Gastrocnemius medialis (tissue), 4 donors: ENCODE results near the gene CASP14. TPM values are rescaled to one million over a fixed set of nuclear protein-coding genes. Genes with fewer than 3 reads are reported as not detected.
"Not testable (repeated sequence)": the region's sequence is repeated elsewhere in the genome, so short reads cannot be mapped to it uniquely, and the experiment has no call there.

Source experiments
- ATAC-seq, 2 donors: fragments of 150-250 bp; one replicate each; pipeline ENCODE4 v1.9.1; 2016
- DNase-seq, 2 donors: peaks; one replicate each; pipeline ENCODE4 v3.0.0-alpha.2; 2019
- H3K27ac ChIP-seq, 4 donors: fragments of 200-600 bp; sonication (generic); 1 replicate in 1 of 4; 2 replicates in 3 of 4; pipeline ENCODE4 v1.5.1; 2016 to 2018; ENCODE audit warnings: mild to moderate bottlenecking in 2 of 4, moderate library complexity in 1 of 4
- H3K27me3 ChIP-seq, 3 donors: fragments of 200-600 bp; sonication (generic) in 2 of 3; 1 replicate in 1 of 3; 2 replicates in 2 of 3; pipeline versions ENCODE4 v1.5.1 to v1.6.0; 2016 to 2019; ENCODE audit warnings: mild to moderate bottlenecking in 1 of 3, moderate library complexity in 1 of 3
- H3K36me3 ChIP-seq, 2 donors: fragments of 200-600 bp; sonication (generic) in 1 of 2; one replicate each; pipeline ENCODE4 v1.5.1; 2017 to 2018
- H3K4me1 ChIP-seq, 2 donors: fragments of 200-600 bp; sonication (generic) in 1 of 2; one replicate each; pipeline ENCODE4 v1.5.1; 2016 to 2017; ENCODE audit warnings: mild to moderate bottlenecking in 2 of 2
- H3K4me3 ChIP-seq, 4 donors: fragments of 200-600 bp; sonication (generic) in 3 of 4; 1 replicate in 1 of 4; 2 replicates in 3 of 4; pipeline ENCODE4 v1.5.1; 2016 to 2019; ENCODE audit warnings: mild to moderate bottlenecking in 2 of 4
- H3K9me3 ChIP-seq, 3 donors: fragments of 200-600 bp; sonication (generic) in 2 of 3; 1 replicate in 1 of 3; 2 replicates in 2 of 3; pipeline ENCODE4 v1.5.1; 2016 to 2019
- CTCF ChIP-seq, 5 experiments: fragments of 450-650 bp in 3 of 5; fragments of 200-600 bp in 2 of 5; sonication (generic) in 2 of 5; IDR thresholded peaks in 4 of 5; conservative IDR thresholded peaks in 1 of 5; 1 replicate in 4 of 5; 2 replicates in 1 of 5; pipeline ENCODE4 v1.5.1; 2016 to 2019; ENCODE audit warnings: antibody characterized with exemption in 5 of 5, mild to moderate bottlenecking in 3 of 5, moderate library complexity in 3 of 5
- POLR2A ChIP-seq, 2 donors: fragments of 450-650 bp; IDR thresholded peaks; one replicate each; pipeline ENCODE4 v1.6.1; 2017; ENCODE audit warnings: antibody characterized with exemption in 2 of 2, mild to moderate bottlenecking in 2 of 2, moderate library complexity in 2 of 2
- in situ Hi-C, 4 donors: fragments of 200-750 bp; cut with MboI; loops; one replicate each; pipeline versions ENCODE4 v1.15.0 to v1.8.0; 2017; ENCODE audit warnings: low sequenced_read_pairs in 4 of 4
- intact Hi-C: fragments of 100-400 bp; cut with DNase I; formaldehyde crosslinking; loops from one replicate; pipeline ENCODE4 v1.15.1; 2023; ENCODE audit warnings: low total_unique reads
- total RNA-seq, 4 donors: library from RNA; depleted of rRNA; stranded (reverse); fragments of >200 nt; gene quantifications; one replicate each; pipeline versions ENCODE4 v1.1.0 to v1.2.3, GENCODE V29; 2016

CASP14 gene
- total RNA-seq, 4 donors from 2014 or later: not detected

- no peaks in the 10 kb centered on the region for H3K27me3 ChIP-seq
- H3K4me1 ChIP-seq: no peaks in the 10 kb centered on the region
- no peak for TF ChIP-seq POLR2A (IDR thresholded peaks at IDR 0.05)
- TF ChIP-seq CTCF (IDR thresholded peaks at IDR 0.05 in 4 of 5, conservative IDR thresholded peaks at IDR 0.05 in 1 of 5): no peak
- H3K36me3 ChIP-seq: no peaks in the 10 kb centered on the region
- in situ Hi-C loops (no loop called here), intact Hi-C loops (no loop called here)
- H3K27ac ChIP-seq: no peak overlapping the region
- DNase-seq (no peak), ATAC-seq (no peak)
- H3K4me3 ChIP-seq: no peak overlapping the region
- no peaks in the 10 kb centered on the region for H3K9me3 ChIP-seq
Observed at GRCh38 chr19:15045506-15045905, 3.8 kb upstream of the CASP14 start.

- Histone ChIP-seq H3K4me1 (no peaks in the 10 kb centered on the region), H3K4me3 (no peak overlapping the region), H3K9me3 (no peaks in the 10 kb centered on the region), H3K36me3 (no peaks in the 10 kb centered on the region), H3K27me3 (no peaks in the 10 kb centered on the region), H3K27ac (no peak overlapping the region)
- DNase-seq: no peak
- no peak for TF ChIP-seq POLR2A (IDR thresholded peaks at IDR 0.05)
- no peak for TF ChIP-seq CTCF (IDR thresholded peaks at IDR 0.05 in 4 of 5, conservative IDR thresholded peaks at IDR 0.05 in 1 of 5)
- ATAC-seq: no peak
- in situ Hi-C loops (no loop called here), intact Hi-C loops (no loop called here)
Observed at GRCh38 chr19:15047680-15048079, 1.6 kb upstream of the CASP14 start.

- no peak overlapping the region for H3K27ac ChIP-seq
- H3K4me1 ChIP-seq: no peaks in the 10 kb centered on the region
- in situ Hi-C loops (no loop called here), intact Hi-C loops (no loop called here)
- H3K36me3 ChIP-seq: no peaks in the 10 kb centered on the region
- DNase-seq (no peak), ATAC-seq (no peak)
- no peaks in the 10 kb centered on the region for H3K9me3 ChIP-seq
- no peaks in the 10 kb centered on the region for H3K27me3 ChIP-seq
- no peak for TF ChIP-seq CTCF (IDR thresholded peaks at IDR 0.05 in 4 of 5, conservative IDR thresholded peaks at IDR 0.05 in 1 of 5)
- TF ChIP-seq POLR2A (IDR thresholded peaks at IDR 0.05): no peak
- no peak overlapping the region for H3K4me3 ChIP-seq
Observed at GRCh38 chr19:15048128-15048527, 1.2 kb upstream of the CASP14 start.

- Histone ChIP-seq H3K27ac (no peak overlapping the region), H3K4me3 (no peak overlapping the region), H3K27me3 (no peaks in the 10 kb centered on the region), H3K9me3 (no peaks in the 10 kb centered on the region), H3K36me3 (no peaks in the 10 kb centered on the region), H3K4me1 (no peaks in the 10 kb centered on the region)
- TF ChIP-seq CTCF (IDR thresholded peaks at IDR 0.05 in 4 of 5, conservative IDR thresholded peaks at IDR 0.05 in 1 of 5) (no peak), POLR2A (IDR thresholded peaks at IDR 0.05) (no peak)
- in situ Hi-C loops: no loop called here
- ATAC-seq (no peak), DNase-seq (no peak)
- intact Hi-C loops: no loop called here
Observed at GRCh38 chr19:15050639-15051038, 1.4 kb downstream of the CASP14 start.

- Histone ChIP-seq H3K9me3 (no peaks in the 10 kb centered on the region), H3K27ac (no peak overlapping the region), H3K4me1 (no peaks in the 10 kb centered on the region), H3K4me3 (no peak overlapping the region), H3K27me3 (no peaks in the 10 kb centered on the region), H3K36me3 (no peaks in the 10 kb centered on the region)
- ATAC-seq (no peak), DNase-seq (no peak)
- TF ChIP-seq POLR2A (IDR thresholded peaks at IDR 0.05) (no peak), CTCF (IDR thresholded peaks at IDR 0.05 in 4 of 5, conservative IDR thresholded peaks at IDR 0.05 in 1 of 5) (no peak)
- in situ Hi-C loops (no loop called here), intact Hi-C loops (no loop called here)
Observed at GRCh38 chr19:15062036-15062435, 12.8 kb downstream of the CASP14 start.

- H3K27me3 ChIP-seq, in situ Hi-C loops, H3K9me3 ChIP-seq, H3K27ac ChIP-seq, H3K4me1 ChIP-seq, H3K36me3 ChIP-seq, DNase-seq, H3K4me3 ChIP-seq, ATAC-seq, intact Hi-C loops: not testable (repeated sequence)
Observed at GRCh38 chr19:15070386-15070785, 21.1 kb downstream of the CASP14 start.
